Peyer's patch (tissue), 4 donors: ENCODE measurements around the gene CTXND1. TPM values are rescaled to one million over a fixed set of nuclear protein-coding genes. Genes with fewer than 3 reads are reported as not detected.

ENCODE experiments used
- DNase-seq, 3 donors: peaks; one replicate each; pipeline ENCODE4 v3.0.0-alpha.2; 2017 to 2019
- H3K27ac ChIP-seq, 4 donors: fragments of 200-600 bp; sonication (generic); one replicate each; pipeline ENCODE4 v1.5.1; 2016 to 2019
- H3K27me3 ChIP-seq, 2 donors: fragments of 200-600 bp; sonication (generic); one replicate each; pipeline ENCODE4 v1.5.1; 2019
- H3K36me3 ChIP-seq, 3 donors: fragments of 200-600 bp; sonication (generic); one replicate each; pipeline ENCODE4 v1.5.1; 2016 to 2019
- H3K4me1 ChIP-seq, 4 donors: fragments of 200-600 bp; sonication (generic); one replicate each; pipeline ENCODE4 v1.5.1; 2016 to 2019
- H3K4me3 ChIP-seq, 4 donors: fragments of 200-600 bp; sonication (generic); 1 replicate in 3 of 4; 2 replicates in 1 of 4; pipeline ENCODE4 v1.5.1; 2016 to 2019; ENCODE audit warnings: mild to moderate bottlenecking in 1 of 4
- H3K9me3 ChIP-seq, 4 donors: fragments of 200-600 bp; sonication (generic); one replicate each; pipeline ENCODE4 v1.5.1; 2016 to 2019; ENCODE audit warnings: mild to moderate bottlenecking in 1 of 4
- CTCF ChIP-seq, 6 experiments: fragments of 450-650 bp in 4 of 6; fragments of 200-600 bp in 2 of 6; sonication (generic) in 1 of 6; IDR thresholded peaks; one replicate each; pipeline ENCODE4 v1.5.1; 2017 to 2019; ENCODE audit warnings: antibody characterized with exemption in 6 of 6, mild to moderate bottlenecking in 3 of 6, moderate library complexity in 1 of 6
- POLR2A ChIP-seq, 2 donors: fragments of 450-650 bp; IDR thresholded peaks; one replicate each; pipeline ENCODE4 v1.5.1; 2017; ENCODE audit warnings: antibody characterized with exemption in 2 of 2, mild to moderate bottlenecking in 2 of 2, moderate library complexity in 2 of 2
- total RNA-seq, 4 donors: library from RNA; depleted of rRNA; stranded (reverse); fragments of >200 nt; gene quantifications; one replicate each; pipeline ENCODE4 v1.1.0, GENCODE V29; 2016

The CTXND1 gene
- total RNA-seq, 4 donors from 2014 or later: 0.53 to 5.0 (median 0.54) TPM; not detected in 1

DNA sequence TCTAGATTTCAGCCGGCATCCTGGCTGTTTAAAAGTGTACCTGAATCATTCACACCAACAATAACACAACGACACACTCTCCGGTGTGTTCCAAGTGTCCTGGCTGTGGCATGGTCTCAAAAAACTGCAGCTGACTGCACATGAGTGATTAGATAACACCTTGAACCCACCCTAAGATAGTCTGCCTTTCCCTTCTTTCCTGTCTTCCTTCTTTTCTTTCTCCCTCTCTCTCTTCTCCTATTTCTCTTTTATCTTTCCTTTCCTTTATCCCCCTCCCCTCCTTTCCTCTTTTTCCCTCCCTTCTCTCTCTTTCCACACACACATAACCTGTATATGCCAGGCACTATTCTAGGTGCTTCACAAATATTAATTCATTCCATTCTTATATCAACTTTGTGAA lies 100.4 kb downstream of the CTXND1 start:
- no peaks in the 10 kb centered on the region for H3K36me3 ChIP-seq
- peak overlapping the region in 2 of 4 donors; percentile 58 to 75 for H3K27ac ChIP-seq
- TF ChIP-seq CTCF (IDR thresholded peaks at IDR 0.05): no peak
- no peak for TF ChIP-seq POLR2A (IDR thresholded peaks at IDR 0.05)
- no peaks in the 10 kb centered on the region for H3K27me3 ChIP-seq
- H3K4me1 ChIP-seq: peaks cover 0 to 14% (median 0%) of the 10 kb centered on the region in 4 donors
- no peak overlapping the region for H3K4me3 ChIP-seq
- no peaks in the 10 kb centered on the region for H3K9me3 ChIP-seq
- DNase-seq: no peak

DNA sequence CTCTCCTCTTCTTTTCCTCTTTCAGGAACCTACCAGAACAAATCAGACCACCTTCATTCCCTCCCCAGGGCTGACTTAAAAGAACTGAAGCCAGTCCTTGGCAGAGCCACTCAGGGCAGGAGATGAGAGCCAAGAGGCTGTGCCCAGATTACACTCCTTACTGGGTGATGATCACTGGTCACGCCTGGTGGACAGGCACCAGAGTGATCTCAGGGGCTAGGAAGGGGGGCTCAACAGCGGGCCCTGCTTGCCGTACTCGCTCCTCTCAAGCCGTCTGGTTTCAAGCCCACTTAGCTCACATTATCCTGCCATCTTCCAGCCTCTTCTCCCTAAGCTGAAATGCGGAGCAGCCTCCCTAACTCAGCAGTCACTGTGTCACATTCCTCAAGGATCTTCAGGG lies 100.9 kb downstream of the CTXND1 start:
- H3K36me3 ChIP-seq: no peaks in the 10 kb centered on the region
- no peak overlapping the region for H3K4me3 ChIP-seq
- peaks cover 0 to 14% (median 0%) of the 10 kb centered on the region in 4 donors for H3K4me1 ChIP-seq
- TF ChIP-seq POLR2A (IDR thresholded peaks at IDR 0.05) (no peak), CTCF (IDR thresholded peaks at IDR 0.05) (no peak)
- no peaks in the 10 kb centered on the region for H3K9me3 ChIP-seq
- H3K27ac ChIP-seq: no peak overlapping the region
- DNase-seq: no peak
- H3K27me3 ChIP-seq: no peaks in the 10 kb centered on the region

Other genes with a start within 250 kb of the CTXND1 start
- gene ZFAND6, start 192.5 kb downstream of the CTXND1 start, total RNA-seq: 100 to 1,000 TPM in 1 of 4 donors, 10 to 100 TPM in 3; 75.9 to 154 (median 81.0) TPM
- gene FAH, start 99.2 kb downstream of the CTXND1 start, total RNA-seq: 10 to 100 TPM in 3 of 4 donors, 1 to 10 TPM in 1; 6.6 to 17.3 (median 15.3) TPM
- gene ARNT2, start 152.2 kb upstream of the CTXND1 start, total RNA-seq: 10 to 100 TPM in 1 of 4 donors, 1 to 10 TPM in 3; 2.5 to 10.3 (median 4.5) TPM